ENCODE data around the gene LCN9. TPM values are rescaled to one million over a fixed set of nuclear protein-coding genes. Genes with fewer than 3 reads are reported as not detected.

The LCN9 gene
- total and polyA plus RNA-seq, 7 experiments from 2014 or later = not detected

GRCh38 chr9:135690836-135691570 lies 27.9 kb downstream of the LCN9 start:
- H3K9me3 ChIP-seq (ENCODE audit: control insufficient read depth in 2 of 3, low read length in 3 of 3) = no peaks in the 10 kb centered on the region
- Mint-ChIP-seq H3K9me3 (peaks cover 0 to 2% (median 0%) of the 10 kb centered on the region in 11 donors), H3K36me3 (no peaks in the 10 kb centered on the region), H3K27me3 (peaks cover 0 to 8% (median 0%) of the 10 kb centered on the region in 5 donors), H3K4me1 (no peaks in the 10 kb centered on the region), H3K4me3 (peak overlapping the region in 1 of 10 donors; percentile 21), H3K27ac (no peak overlapping the region)
- ChIA-PET POLR2A (no interaction called here), CTCF (no interaction called here)
- no peak overlapping the region for H3K27ac ChIP-seq (ENCODE audit: low read depth, low read length)
- no peaks in the 10 kb centered on the region for H3K4me1 ChIP-seq (ENCODE audit: control insufficient read depth in 2 of 2, insufficient read depth in 2 of 2, low read length in 2 of 2)
- H3K27me3 ChIP-seq (ENCODE audit: control insufficient read depth in 2 of 2, insufficient read depth in 2 of 2, low read length in 2 of 2) = no peaks in the 10 kb centered on the region
- ATAC-seq (no peak), DNase-seq (no peak)
- H3K4me3 ChIP-seq (ENCODE audit: low read length) = no peak overlapping the region
- intact Hi-C loops (cut with micrococcal nuclease) = no loop called here
- H3K36me3 ChIP-seq (ENCODE audit: control insufficient read depth in 2 of 3, insufficient read depth in 3 of 3, low read length in 3 of 3) = no peaks in the 10 kb centered on the region

- no peaks in the 10 kb centered on the region for H3K36me3 Mint-ChIP-seq
- H3K9me3 Mint-ChIP-seq = peaks cover 0 to 2% (median 0%) of the 10 kb centered on the region in 11 donors
- ChIA-PET POLR2A (no interaction called here), CTCF (no interaction called here)
- peaks cover 0 to 8% (median 0%) of the 10 kb centered on the region in 5 donors for H3K27me3 Mint-ChIP-seq
- Histone ChIP-seq H3K4me1 (ENCODE audit: control insufficient read depth in 2 of 2, insufficient read depth in 2 of 2, low read length in 2 of 2) (no peaks in the 10 kb centered on the region), H3K27ac (ENCODE audit: low read depth, low read length) (no peak overlapping the region), H3K36me3 (ENCODE audit: control insufficient read depth in 2 of 3, insufficient read depth in 3 of 3, low read length in 3 of 3) (no peaks in the 10 kb centered on the region), H3K27me3 (ENCODE audit: control insufficient read depth in 2 of 2, insufficient read depth in 2 of 2, low read length in 2 of 2) (no peaks in the 10 kb centered on the region), H3K9me3 (ENCODE audit: control insufficient read depth in 2 of 3, low read length in 3 of 3) (no peaks in the 10 kb centered on the region), H3K4me3 (ENCODE audit: low read length) (no peak overlapping the region)
- no peaks in the 10 kb centered on the region for H3K4me1 Mint-ChIP-seq
- H3K27ac Mint-ChIP-seq = no peak overlapping the region
- H3K4me3 Mint-ChIP-seq = no peak overlapping the region
- DNase-seq (no peak), ATAC-seq (no peak)
- intact Hi-C loops (cut with micrococcal nuclease) = no loop called here
These were observed 29.3 kb downstream of the LCN9 start for GRCh38 chr9:135692410-135692809.

GRCh38 chr9:135693265-135693664 lies 30.2 kb downstream of the LCN9 start:
- ATAC-seq = no peak
- ChIA-PET CTCF (no interaction called here), POLR2A (no interaction called here)
- Histone ChIP-seq H3K9me3 (ENCODE audit: control insufficient read depth in 2 of 3, low read length in 3 of 3) (no peaks in the 10 kb centered on the region), H3K4me3 (ENCODE audit: low read length) (no peak overlapping the region), H3K27ac (ENCODE audit: low read depth, low read length) (no peak overlapping the region), H3K4me1 (ENCODE audit: control insufficient read depth in 2 of 2, insufficient read depth in 2 of 2, low read length in 2 of 2) (no peaks in the 10 kb centered on the region), H3K36me3 (ENCODE audit: control insufficient read depth in 2 of 3, insufficient read depth in 3 of 3, low read length in 3 of 3) (no peaks in the 10 kb centered on the region), H3K27me3 (ENCODE audit: control insufficient read depth in 2 of 2, insufficient read depth in 2 of 2, low read length in 2 of 2) (no peaks in the 10 kb centered on the region)
- Mint-ChIP-seq H3K27me3 (peaks cover 0 to 8% (median 0%) of the 10 kb centered on the region in 5 donors), H3K27ac (no peak overlapping the region), H3K9me3 (peaks cover 0 to 2% (median 0%) of the 10 kb centered on the region in 11 donors), H3K4me3 (no peak overlapping the region), H3K36me3 (no peaks in the 10 kb centered on the region), H3K4me1 (no peaks in the 10 kb centered on the region)
- intact Hi-C loops (cut with micrococcal nuclease) = no loop called here
- no peak for DNase-seq

- ChIA-PET CTCF (no interaction called here), POLR2A (no interaction called here)
- DNase-seq = no peak
- H3K27me3 ChIP-seq (ENCODE audit: control insufficient read depth in 2 of 2, insufficient read depth in 2 of 2, low read length in 2 of 2) = no peaks in the 10 kb centered on the region
- ATAC-seq = no peak
- H3K4me1 ChIP-seq (ENCODE audit: control insufficient read depth in 2 of 2, insufficient read depth in 2 of 2, low read length in 2 of 2) = no peaks in the 10 kb centered on the region
- peaks cover 0 to 8% (median 0%) of the 10 kb centered on the region in 5 donors for H3K27me3 Mint-ChIP-seq
- H3K27ac ChIP-seq (ENCODE audit: low read depth, low read length) = no peak overlapping the region
- no peak overlapping the region for H3K4me3 ChIP-seq (ENCODE audit: low read length)
- no peaks in the 10 kb centered on the region for H3K36me3 Mint-ChIP-seq
- no peaks in the 10 kb centered on the region for H3K9me3 ChIP-seq (ENCODE audit: control insufficient read depth in 2 of 3, low read length in 3 of 3)
- intact Hi-C loops (cut with micrococcal nuclease) = no loop called here
- H3K4me3 Mint-ChIP-seq = no peak overlapping the region
- no peak overlapping the region for H3K27ac Mint-ChIP-seq
- no peaks in the 10 kb centered on the region for H3K4me1 Mint-ChIP-seq
- H3K9me3 Mint-ChIP-seq = peaks cover 0 to 1% (median 0%) of the 10 kb centered on the region in 11 donors
- H3K36me3 ChIP-seq (ENCODE audit: control insufficient read depth in 2 of 3, insufficient read depth in 3 of 3, low read length in 3 of 3) = no peaks in the 10 kb centered on the region
These were observed 30.7 kb downstream of the LCN9 start for GRCh38 chr9:135693771-135694170.

- DNase-seq (no peak), ATAC-seq (no peak)
- ChIA-PET POLR2A (no interaction called here), CTCF (no interaction called here)
- H3K27me3 ChIP-seq (ENCODE audit: control insufficient read depth in 2 of 2, insufficient read depth in 2 of 2, low read length in 2 of 2) = no peaks in the 10 kb centered on the region
- H3K4me1 ChIP-seq (ENCODE audit: control insufficient read depth in 2 of 2, insufficient read depth in 2 of 2, low read length in 2 of 2) = no peaks in the 10 kb centered on the region
- peaks cover 0 to 1% (median 0%) of the 10 kb centered on the region in 11 donors for H3K9me3 Mint-ChIP-seq
- no peaks in the 10 kb centered on the region for H3K36me3 Mint-ChIP-seq
- no peak overlapping the region for H3K4me3 Mint-ChIP-seq
- no peaks in the 10 kb centered on the region for H3K9me3 ChIP-seq (ENCODE audit: control insufficient read depth in 2 of 3, low read length in 3 of 3)
- no peaks in the 10 kb centered on the region for H3K36me3 ChIP-seq (ENCODE audit: control insufficient read depth in 2 of 3, insufficient read depth in 3 of 3, low read length in 3 of 3)
- intact Hi-C loops (cut with micrococcal nuclease) = no loop called here
- no peak overlapping the region for H3K4me3 ChIP-seq (ENCODE audit: low read length)
- H3K27me3 Mint-ChIP-seq = peaks cover 0 to 8% (median 0%) of the 10 kb centered on the region in 5 donors
- H3K27ac ChIP-seq (ENCODE audit: low read depth, low read length) = no peak overlapping the region
- no peak overlapping the region for H3K27ac Mint-ChIP-seq
- H3K4me1 Mint-ChIP-seq = no peaks in the 10 kb centered on the region
These were observed 31.3 kb downstream of the LCN9 start for GRCh38 chr9:135694414-135694813.

GRCh38 chr9:135695036-135695435 lies 31.9 kb downstream of the LCN9 start:
- no peaks in the 10 kb centered on the region for H3K36me3 Mint-ChIP-seq
- Histone ChIP-seq H3K27me3 (ENCODE audit: control insufficient read depth in 2 of 2, insufficient read depth in 2 of 2, low read length in 2 of 2) (no peaks in the 10 kb centered on the region), H3K27ac (ENCODE audit: low read depth, low read length) (no peak overlapping the region), H3K36me3 (ENCODE audit: control insufficient read depth in 2 of 3, insufficient read depth in 3 of 3, low read length in 3 of 3) (no peaks in the 10 kb centered on the region), H3K4me1 (ENCODE audit: control insufficient read depth in 2 of 2, insufficient read depth in 2 of 2, low read length in 2 of 2) (no peaks in the 10 kb centered on the region), H3K4me3 (ENCODE audit: low read length) (no peak overlapping the region), H3K9me3 (ENCODE audit: control insufficient read depth in 2 of 3, low read length in 3 of 3) (no peaks in the 10 kb centered on the region)
- H3K27ac Mint-ChIP-seq = no peak overlapping the region
- no peak for ATAC-seq
- intact Hi-C loops (cut with micrococcal nuclease) = no loop called here
- ChIA-PET POLR2A (no interaction called here), CTCF (no interaction called here)
- peaks cover 0 to 8% (median 0%) of the 10 kb centered on the region in 5 donors for H3K27me3 Mint-ChIP-seq
- no peak for DNase-seq
- peaks cover 0 to 1% (median 0%) of the 10 kb centered on the region in 11 donors for H3K9me3 Mint-ChIP-seq
- no peak overlapping the region for H3K4me3 Mint-ChIP-seq
- no peaks in the 10 kb centered on the region for H3K4me1 Mint-ChIP-seq

GRCh38 chr9:135695642-135696041 lies 32.5 kb downstream of the LCN9 start:
- ChIA-PET POLR2A (no interaction called here), CTCF (no interaction called here)
- Histone ChIP-seq H3K9me3 (ENCODE audit: control insufficient read depth in 2 of 3, low read length in 3 of 3) (no peaks in the 10 kb centered on the region), H3K36me3 (ENCODE audit: control insufficient read depth in 2 of 3, insufficient read depth in 3 of 3, low read length in 3 of 3) (no peaks in the 10 kb centered on the region), H3K4me1 (ENCODE audit: control insufficient read depth in 2 of 2, insufficient read depth in 2 of 2, low read length in 2 of 2) (no peaks in the 10 kb centered on the region), H3K4me3 (ENCODE audit: low read length) (no peak overlapping the region), H3K27me3 (ENCODE audit: control insufficient read depth in 2 of 2, insufficient read depth in 2 of 2, low read length in 2 of 2) (no peaks in the 10 kb centered on the region), H3K27ac (ENCODE audit: low read depth, low read length) (no peak overlapping the region)
- intact Hi-C loops (cut with micrococcal nuclease) = no loop called here
- H3K27me3 Mint-ChIP-seq = peaks cover 0 to 8% (median 0%) of the 10 kb centered on the region in 5 donors
- H3K9me3 Mint-ChIP-seq = peaks cover 0 to 1% (median 0%) of the 10 kb centered on the region in 11 donors
- DNase-seq = no peak
- no peak for ATAC-seq
- H3K4me3 Mint-ChIP-seq = no peak overlapping the region
- no peak overlapping the region for H3K27ac Mint-ChIP-seq
- no peaks in the 10 kb centered on the region for H3K4me1 Mint-ChIP-seq
- no peaks in the 10 kb centered on the region for H3K36me3 Mint-ChIP-seq
